GM18870 (cell line): ENCODE results near the gene PAPPA.

Source experiments
- ATAC-seq: cut with Tn5 transposase; IDR thresholded peaks from one replicate; pipeline ENCODE4 v1.9.1; 2021; ENCODE audit warnings: moderate library complexity; ENCODE audit not compliant: unreplicated experiment

The PAPPA gene, protein sequence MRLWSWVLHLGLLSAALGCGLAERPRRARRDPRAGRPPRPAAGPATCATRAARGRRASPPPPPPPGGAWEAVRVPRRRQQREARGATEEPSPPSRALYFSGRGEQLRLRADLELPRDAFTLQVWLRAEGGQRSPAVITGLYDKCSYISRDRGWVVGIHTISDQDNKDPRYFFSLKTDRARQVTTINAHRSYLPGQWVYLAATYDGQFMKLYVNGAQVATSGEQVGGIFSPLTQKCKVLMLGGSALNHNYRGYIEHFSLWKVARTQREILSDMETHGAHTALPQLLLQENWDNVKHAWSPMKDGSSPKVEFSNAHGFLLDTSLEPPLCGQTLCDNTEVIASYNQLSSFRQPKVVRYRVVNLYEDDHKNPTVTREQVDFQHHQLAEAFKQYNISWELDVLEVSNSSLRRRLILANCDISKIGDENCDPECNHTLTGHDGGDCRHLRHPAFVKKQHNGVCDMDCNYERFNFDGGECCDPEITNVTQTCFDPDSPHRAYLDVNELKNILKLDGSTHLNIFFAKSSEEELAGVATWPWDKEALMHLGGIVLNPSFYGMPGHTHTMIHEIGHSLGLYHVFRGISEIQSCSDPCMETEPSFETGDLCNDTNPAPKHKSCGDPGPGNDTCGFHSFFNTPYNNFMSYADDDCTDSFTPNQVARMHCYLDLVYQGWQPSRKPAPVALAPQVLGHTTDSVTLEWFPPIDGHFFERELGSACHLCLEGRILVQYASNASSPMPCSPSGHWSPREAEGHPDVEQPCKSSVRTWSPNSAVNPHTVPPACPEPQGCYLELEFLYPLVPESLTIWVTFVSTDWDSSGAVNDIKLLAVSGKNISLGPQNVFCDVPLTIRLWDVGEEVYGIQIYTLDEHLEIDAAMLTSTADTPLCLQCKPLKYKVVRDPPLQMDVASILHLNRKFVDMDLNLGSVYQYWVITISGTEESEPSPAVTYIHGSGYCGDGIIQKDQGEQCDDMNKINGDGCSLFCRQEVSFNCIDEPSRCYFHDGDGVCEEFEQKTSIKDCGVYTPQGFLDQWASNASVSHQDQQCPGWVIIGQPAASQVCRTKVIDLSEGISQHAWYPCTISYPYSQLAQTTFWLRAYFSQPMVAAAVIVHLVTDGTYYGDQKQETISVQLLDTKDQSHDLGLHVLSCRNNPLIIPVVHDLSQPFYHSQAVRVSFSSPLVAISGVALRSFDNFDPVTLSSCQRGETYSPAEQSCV (N-terminal part only)

DNA sequence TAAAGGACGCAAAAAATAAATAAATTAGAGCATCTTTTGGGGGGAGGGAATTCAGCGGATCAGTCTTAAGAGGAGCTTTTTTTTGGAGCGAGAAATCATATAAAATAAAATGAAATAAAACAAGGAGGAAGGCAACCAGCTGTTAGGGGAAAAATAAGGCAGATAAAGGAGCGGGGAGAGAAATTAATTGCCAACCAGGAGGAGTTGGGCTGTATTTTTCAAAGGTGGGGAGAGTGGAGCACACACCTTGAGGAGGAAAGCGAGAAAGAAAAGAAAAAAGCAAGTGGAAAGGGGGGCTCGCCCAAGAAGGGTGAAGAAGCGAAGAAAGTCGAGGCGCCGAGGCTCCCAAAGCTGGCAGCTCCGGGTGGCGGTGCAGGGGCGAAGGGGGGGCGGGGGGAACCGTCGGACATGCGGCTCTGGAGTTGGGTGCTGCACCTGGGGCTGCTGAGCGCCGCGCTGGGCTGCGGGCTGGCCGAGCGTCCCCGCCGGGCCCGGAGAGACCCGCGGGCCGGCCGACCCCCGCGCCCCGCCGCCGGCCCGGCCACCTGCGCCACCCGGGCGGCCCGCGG, at the start of gene PAPPA:
TSS of gene PAPPA (plus strand) at position 27 of the 569 bp plus-strand sequence. CDS start at position 409, 382 bp downstream.
- no peak for ATAC-seq

DNA sequence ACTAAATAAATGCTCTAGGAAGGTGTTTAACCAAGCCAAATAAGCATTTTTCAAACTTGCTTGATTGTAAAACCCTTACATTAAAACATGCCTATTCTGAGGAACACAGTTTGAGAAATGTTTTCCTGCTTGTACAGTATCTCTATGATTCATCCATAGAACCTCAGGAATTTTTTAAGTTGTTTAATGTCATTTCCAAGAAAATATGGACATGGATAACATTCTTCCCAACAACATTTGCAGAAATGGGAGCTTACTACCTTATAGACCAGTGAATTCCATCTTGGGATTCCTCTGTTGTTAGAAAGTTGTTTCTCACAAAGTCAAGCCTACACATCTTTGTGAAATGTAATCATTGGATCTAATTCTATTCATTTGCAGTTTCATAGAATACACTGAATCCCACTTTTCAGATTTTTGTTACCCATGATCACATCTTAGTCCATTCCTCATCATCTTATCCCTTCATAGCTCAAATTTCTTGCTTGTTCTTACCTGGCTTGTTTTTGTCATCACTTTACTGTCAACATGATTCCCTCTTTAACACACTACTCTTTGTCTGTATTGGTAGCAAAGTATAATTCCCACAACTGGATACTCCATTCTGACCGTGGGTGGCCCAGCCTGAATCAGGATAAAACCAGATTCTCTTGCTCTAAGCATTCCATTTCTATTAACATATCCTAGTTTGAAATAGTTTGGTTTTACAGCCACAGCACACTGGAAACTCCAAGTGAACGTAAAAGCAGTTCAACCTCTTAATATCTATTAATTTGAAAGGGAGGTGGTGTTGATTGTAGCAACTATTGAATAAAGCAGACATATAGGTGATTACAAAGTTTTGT, 49.4 kb upstream of the PAPPA start:
- ATAC-seq = no peak

DNA sequence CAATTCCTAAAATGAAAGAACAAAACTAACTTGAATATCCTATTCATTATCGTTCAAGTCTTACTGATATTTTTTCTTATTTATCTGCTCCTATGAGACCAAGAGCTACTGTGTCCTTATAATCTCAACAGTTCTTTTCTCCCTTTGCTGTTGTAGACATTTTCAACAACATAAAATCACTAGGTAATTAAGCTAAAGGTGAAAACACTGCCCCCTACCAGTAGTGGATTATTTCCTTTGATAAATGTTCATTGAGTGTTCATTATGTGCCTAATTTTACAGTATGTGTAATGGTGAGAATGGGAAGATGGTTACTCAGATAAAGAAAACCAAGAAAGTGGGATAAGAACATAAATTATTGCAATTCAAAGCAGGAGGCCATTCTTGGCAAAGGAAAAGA, 41.4 kb upstream of the PAPPA start:
- ATAC-seq = no peak

DNA sequence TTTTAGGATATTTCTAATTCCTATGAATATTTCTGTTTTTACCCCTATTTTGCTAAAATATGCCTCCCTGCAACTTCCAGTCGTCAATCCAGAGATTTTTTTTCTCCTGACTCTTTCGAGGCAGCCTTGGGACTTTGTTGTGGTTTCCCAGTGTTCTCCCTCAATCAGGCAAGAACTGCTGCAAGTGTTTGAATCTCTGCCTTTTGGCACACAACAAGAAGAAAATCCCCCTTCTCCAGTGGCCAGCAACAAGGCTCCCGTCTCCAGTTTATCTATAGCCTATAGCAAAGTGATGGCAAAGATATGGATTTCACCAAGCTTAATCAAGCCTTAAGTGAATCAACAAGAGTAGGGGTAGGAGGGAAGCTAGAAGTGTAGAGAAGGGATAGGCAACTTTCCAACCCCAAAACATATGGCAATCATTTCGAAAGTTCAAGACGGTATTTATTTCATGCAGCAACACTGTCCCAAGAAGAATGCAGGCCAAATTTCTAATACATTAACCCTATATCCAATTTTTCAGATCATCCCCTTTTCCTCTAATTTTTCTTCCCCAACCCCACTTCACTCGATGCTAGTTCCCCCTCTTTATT, 37.7 kb upstream of the PAPPA start:
- ATAC-seq = no peak

DNA sequence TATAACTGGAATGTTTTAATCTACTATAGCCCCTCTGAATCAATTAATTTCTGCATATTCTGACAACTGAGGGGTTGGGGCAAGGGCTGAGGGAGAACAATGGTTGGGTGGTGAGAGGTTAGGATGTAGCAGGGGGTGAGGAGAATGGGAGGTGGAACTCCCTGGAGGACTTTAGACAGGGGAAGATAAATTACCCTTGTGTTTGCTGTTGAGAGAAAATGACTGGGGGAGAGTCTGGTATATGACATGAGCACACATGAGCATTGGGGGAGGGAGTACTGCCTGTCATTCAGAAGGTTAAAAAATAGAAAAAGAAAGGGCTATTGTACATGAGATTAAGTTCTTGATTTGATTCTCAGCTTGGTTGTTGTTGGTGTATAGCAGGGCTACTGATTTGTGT, 37.2 kb upstream of the PAPPA start:
- no peak for ATAC-seq

DNA sequence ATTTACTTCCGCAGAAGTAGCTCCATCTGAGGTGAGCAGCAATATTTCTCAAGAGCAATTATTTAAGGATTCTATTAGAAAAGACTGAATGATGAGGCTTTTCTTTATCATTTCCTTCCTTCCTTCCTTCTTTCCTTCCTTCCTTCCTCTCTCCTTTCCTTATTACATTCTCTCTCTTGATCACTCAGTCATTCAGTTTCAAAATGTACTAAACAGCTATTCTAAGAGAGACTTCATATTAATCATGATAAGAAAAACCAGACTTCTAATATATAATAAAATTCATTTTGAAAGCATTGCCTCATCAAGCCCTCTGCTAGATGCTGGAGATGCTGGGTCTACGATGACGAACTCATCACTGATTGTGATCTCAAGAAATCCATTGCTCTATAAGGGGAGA, 30.4 kb upstream of the PAPPA start:
- no peak for ATAC-seq

DNA sequence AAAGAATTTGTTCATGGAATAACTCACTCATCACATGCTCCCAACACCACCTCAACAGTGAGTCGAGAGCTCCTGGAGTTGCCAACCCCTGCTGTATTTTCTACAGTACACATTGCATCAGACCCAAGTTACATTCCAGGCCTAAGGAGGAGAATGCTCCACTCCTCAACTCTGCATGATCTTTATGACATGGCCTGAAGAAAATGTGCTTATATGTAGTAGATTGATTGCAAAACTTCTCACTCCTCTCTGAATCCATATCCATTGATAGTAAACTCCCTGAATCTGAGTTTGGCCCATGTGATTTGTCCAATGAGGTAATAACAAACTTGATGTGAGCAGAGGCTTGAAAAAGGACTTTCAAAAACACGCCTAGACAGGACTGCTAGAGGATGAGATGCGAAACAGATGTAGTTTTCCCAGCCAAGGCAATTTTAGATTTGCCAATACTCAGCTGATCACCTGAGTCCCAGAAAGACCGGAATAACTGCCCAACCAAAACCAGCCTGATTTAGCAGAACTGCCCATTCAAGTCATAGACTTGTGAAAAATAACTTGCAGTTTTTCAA, 29.0 kb upstream of the PAPPA start:
- no peak for ATAC-seq

DNA sequence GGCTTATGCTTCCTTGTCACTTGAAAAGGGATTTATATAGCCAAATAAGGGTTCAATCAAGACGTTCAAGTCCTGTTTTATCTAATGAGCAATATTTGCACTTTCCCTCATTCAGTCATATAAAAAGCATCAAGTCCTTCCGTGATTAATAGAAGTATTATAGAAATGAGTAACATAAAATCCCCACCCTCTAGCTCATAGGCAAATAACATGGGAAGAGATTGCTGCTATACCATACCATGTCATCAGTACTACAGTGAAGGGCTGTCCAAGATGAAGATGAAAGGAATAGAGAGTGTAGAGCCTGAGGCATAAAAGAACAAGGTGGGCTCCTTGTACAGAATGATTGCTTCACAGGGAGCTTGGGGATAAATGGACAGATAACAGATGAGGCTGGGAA, 20.4 kb upstream of the PAPPA start:
- ATAC-seq = no peak

DNA sequence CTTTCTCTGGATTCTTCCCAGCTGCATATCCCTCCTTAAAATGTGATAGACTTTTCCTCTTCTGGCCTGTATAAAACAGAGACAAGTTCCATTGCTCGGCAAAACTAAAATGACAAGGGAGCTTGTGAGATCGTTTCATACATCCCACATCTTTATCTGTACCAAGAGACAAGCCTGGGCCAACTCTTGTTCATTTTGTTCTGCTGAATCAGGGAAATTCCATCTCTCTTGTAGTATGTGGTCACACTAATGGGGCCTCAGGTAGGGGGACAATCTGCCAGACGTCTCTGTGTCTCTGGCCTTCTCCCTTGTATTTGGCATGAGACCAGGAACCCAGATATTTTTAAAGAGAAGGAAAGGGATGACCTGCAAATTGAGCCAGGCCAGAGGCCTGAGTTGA, 18.6 kb upstream of the PAPPA start:
- ATAC-seq = no peak

DNA sequence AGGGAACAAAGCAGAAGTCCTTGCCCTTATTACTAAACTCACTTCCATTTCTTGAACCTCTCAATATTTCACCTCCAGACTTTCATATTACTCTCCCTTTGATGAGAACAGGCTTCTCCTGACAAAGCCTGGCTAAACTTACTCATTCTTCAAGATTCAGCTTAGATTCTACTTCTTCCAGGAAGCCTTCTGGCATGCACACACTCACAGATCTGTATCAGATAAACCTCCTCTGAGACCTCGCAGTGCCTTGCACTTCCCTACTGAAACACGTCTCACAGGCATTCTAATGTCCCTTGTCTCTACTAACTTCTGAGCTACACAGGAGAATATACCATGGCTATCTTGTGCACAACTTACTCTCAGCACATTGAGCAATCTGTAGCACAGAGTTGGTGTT, 16.6 kb upstream of the PAPPA start:
- ATAC-seq = no peak

DNA sequence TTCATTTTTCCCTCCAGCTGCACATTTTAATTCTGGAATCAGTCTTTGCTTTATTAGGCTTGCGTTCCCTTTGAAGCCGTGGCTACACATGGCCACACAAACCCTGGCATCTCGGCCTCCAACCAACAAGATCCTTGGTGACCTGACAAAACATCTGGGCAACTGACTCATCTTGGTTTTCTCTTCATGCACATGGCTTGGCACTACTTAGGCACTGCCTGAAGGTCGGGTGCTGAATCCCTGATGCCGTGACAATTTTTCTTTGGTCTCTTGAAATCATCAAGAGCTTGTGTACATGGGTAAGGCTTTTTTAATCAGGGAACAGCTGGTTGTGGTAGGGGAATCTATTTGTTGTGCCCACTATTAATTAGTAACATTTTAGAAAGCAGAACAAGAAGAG, 16.0 kb upstream of the PAPPA start:
- ATAC-seq = no peak

DNA sequence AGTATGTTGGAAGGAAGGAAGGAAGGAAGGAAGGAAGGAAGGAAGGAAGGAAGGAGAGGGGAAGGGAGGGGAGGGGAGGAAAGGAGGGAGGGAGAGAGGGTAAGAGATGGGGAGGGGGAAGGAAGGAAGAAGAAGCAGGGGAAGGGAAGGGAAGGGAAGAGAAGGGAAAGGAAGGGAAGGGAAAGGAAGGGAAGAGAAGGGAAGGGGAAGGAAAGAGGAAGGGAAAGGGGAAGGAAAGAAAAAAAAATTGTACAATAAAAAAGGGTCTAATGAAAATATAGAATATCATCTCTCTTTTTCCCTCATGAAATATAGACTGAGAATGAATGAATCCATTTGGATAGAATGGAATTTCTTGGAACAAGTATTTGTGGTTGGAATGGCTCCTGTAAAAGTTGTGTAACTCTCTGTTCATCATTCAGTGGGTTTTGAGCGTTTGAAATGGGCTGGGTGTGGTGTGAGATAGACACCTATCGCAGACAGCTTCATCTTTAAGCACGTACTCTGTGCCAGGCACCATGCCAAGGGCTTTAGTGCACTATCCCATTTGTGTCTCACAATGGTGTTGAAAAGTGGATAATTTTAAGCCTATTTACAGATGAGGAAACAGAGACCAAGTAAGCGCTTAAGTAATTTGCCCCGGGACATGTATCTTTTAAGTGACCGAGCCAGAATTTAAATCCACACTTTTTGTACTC, 11.6 kb upstream of the PAPPA start:
- ATAC-seq = no peak

DNA sequence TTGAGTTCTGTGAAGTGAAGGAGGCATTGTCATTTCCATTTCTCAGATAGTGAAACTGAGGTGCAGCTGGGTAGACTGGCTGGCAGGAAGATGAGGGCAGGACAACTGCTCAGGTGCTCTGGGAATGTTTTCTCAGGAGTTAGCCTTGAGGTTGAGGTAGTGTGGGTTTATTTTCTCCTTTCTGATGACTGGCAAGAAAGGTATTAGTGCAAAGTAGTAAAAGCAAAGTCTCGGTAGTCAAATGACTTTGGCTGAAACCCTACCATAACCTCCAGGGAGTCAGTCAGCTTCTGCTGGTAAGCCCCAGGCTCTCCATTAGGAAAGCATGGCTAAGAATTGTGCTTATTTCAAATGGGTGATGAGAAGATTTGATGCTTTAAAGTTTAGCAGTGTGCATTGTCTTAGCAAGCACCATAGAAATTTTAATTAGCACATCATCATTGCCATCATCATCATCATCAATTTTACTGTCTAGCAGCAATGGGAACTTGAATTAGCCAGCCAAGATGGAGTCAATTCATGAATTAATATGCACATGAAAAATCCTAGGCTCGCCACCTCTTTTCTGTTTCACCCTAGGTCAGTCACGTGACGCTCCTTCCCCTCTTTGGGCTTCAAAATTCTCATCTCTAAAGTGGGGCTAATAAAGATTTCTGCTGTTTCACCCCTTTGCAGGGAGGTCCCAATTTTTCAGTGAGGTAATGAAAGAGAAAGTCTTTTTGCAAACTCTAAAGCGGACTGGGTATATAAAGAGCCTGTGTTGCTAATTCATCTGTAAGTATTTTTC, 10.7 kb upstream of the PAPPA start:
- no peak for ATAC-seq

DNA sequence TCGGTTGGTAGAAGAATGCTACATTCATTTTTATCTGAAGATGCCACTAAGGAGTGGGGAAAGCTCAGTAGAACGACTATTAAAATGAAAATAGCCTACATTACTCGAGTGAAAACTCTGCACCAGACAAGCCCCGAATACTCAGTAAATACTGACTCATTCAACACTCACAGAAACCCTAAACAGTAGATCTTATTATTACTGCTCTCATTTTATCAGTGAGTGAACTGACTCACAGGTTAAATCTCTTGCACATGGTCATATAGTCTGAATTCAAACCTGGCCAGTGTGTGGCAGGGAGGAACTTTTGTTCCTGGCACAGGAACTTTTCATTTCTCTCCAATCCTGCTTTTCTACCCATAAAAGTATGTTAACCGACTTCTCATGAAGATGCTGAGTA, 9.6 kb upstream of the PAPPA start:
- ATAC-seq = no peak

DNA sequence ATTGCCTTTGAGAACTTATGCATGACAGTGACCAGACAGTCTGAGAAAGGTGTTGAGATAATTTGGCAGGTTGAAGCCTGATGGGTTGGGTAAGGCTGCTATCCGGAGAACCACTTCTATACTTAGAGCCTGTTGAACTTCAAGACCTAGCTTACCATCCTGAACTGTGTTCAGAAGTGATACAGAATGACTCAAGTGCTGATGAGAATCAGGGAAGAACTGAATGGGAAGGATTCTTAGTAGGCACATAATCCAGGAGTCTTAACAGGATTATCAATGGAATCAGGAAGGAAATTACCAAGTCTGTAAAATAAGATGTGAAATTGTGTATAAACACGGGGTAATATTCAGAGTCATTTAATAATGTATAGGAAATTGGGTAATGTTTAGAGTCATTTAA, 9.0 kb upstream of the PAPPA start:
- no peak for ATAC-seq

DNA sequence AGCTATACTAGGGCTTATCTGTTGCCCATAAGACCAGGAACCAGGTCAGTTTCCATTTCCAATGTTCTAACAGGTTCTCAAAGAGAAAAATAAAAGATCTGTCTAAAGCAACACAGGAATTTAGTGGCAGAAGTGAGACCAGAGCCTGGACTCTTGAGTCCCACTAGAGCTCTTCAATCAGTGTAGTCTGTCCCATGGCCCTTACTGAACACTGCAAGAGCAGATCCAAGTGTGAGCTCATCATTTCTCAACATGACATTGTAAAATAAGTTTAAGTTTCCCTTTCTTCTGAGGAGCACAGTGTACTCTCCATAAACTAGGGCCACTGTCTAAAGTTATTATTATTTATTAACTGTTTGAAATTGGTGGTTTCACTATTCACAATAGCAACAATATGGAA, 8.6 kb upstream of the PAPPA start:
- no peak for ATAC-seq

DNA sequence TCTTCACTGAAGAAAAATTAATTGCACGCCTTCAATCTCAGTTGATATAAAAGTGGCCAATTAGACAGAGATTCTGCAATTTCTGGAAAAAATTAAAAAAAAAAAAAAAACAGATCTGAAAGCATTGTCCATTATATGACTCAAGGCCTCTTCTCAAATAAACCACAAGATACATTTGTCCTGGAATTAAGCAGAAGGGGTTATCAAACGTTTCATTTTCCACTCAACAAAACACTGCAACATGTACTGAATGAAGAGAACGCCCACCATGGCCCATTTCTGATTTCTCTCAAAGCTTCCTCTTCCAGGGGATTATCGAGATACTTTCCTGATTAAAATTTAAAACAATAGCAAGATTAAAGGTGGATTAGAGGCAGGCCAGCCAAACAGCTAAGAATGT, 5.8 kb upstream of the PAPPA start:
- ATAC-seq = no peak

DNA sequence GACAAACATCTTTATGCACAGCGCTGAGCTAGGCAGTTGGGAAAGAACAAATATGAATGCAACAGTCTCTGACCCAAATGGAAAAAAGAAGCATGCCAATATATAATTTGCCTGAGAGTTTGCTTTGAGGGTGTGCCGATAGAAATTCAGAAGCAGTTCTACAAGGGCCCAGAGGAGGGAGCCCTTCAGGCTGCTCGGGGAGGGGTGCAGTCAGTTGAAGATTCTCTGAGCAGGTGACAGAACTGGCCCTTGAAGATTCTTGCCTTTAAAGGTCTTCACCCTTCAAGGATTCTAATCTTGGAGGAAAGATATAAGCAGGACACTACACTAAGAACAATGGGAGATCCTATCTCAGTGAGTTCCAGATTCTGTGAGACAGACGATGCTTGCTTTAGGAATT, 3.7 kb upstream of the PAPPA start:
- ATAC-seq = no peak
